Caki2 (cell line): ENCODE data around the gene MBTPS1. TPM values are rescaled to one million over a fixed set of nuclear protein-coding genes. Genes with fewer than 3 reads are reported as not detected.
A peak's percentile ranks its signal among the peaks of the same experiment; 100 is the strongest.
"Not testable (repeated sequence)": the region's sequence is repeated elsewhere in the genome, so short reads cannot be mapped to it uniquely, and the experiment has no call there.

ENCODE experiments used
- DNase-seq: peaks from one replicate; pipeline ENCODE4 v3.0.0-alpha.2; 2015; ENCODE audit warnings: low read depth
- in situ Hi-C: cut with HindIII; loops from 2 replicates; pipeline ENCODE4 v1.10.0; 2016; ENCODE audit warnings: low sequenced_read_pairs, low pct_unique_long_range_greater_than_20kb, mixed read lengths
- total RNA-seq: library from RNA; depleted of rRNA; stranded (reverse); fragments of >200 nt; shearing (Covaris generic); gene quantifications from 2 replicates; pipeline ENCODE4 v1.2.3, GENCODE V29; 2014; ENCODE audit warnings: low replicate concordance

Gene MBTPS1
- total RNA-seq, 1 experiment from 2014 or later = 103 TPM

GRCh38 chr16:84138824-84139627 is 22.3 kb upstream of the MBTPS1 start:
- DNase-seq = peak; percentile 27
- in situ Hi-C loops = no loop called here

- in situ Hi-C loops = no loop called here
- no peak for DNase-seq
Measured at GRCh38 chr16:84138500-84138823, 21.7 kb upstream of the MBTPS1 start.

- no peak for DNase-seq
- in situ Hi-C loops = no loop called here
Measured at GRCh38 chr16:84137769-84138357, 21.1 kb upstream of the MBTPS1 start.

GRCh38 chr16:84137287-84137686 is 20.5 kb upstream of the MBTPS1 start:
- in situ Hi-C loops = no loop called here

GRCh38 chr16:84136331-84137125 is 19.8 kb upstream of the MBTPS1 start:
- no peak for DNase-seq
- in situ Hi-C loops = no loop called here

More at GRCh38 chr16:84137287-84137686, 20.5 kb upstream of the MBTPS1 start:
- no peak for DNase-seq

- DNase-seq = no peak
- in situ Hi-C loops = no loop called here
Measured at GRCh38 chr16:84132527-84133285, 16.0 kb upstream of the MBTPS1 start.

- DNase-seq = no peak
- in situ Hi-C loops = no loop called here
Measured at GRCh38 chr16:84131117-84131516, 14.4 kb upstream of the MBTPS1 start.

- no peak for DNase-seq
- in situ Hi-C loops = no loop called here
Measured at GRCh38 chr16:84124257-84125073, 7.7 kb upstream of the MBTPS1 start.

- in situ Hi-C loops = no loop called here
- DNase-seq = no peak
Measured at GRCh38 chr16:84121007-84121406, 4.3 kb upstream of the MBTPS1 start.

GRCh38 chr16:84120023-84120422 is 3.3 kb upstream of the MBTPS1 start:
- in situ Hi-C loops = no loop called here

GRCh38 chr16:84119368-84119767 is 2.6 kb upstream of the MBTPS1 start:
- no peak for DNase-seq
- in situ Hi-C loops = no loop called here

More at GRCh38 chr16:84120023-84120422, 3.3 kb upstream of the MBTPS1 start:
- no peak for DNase-seq

GRCh38 chr16:84118315-84118714 is 1.6 kb upstream of the MBTPS1 start:
- DNase-seq, in situ Hi-C loops: not testable (repeated sequence)

GRCh38 chr16:84117494-84117843 is 727 bp upstream of the MBTPS1 start:
- no peak for DNase-seq
- in situ Hi-C loops = no loop called here

- in situ Hi-C loops = no loop called here
- peak; percentile 6 for DNase-seq
Measured at GRCh38 chr16:84115919-84116719, 623 bp downstream of the MBTPS1 start.

- in situ Hi-C loops = not testable (repeated sequence)
Measured at GRCh38 chr16:84111949-84112348, 4.8 kb downstream of the MBTPS1 start.

GRCh38 chr16:84111525-84111924 is 5.2 kb downstream of the MBTPS1 start:
- in situ Hi-C loops = no loop called here
- DNase-seq = no peak

More at GRCh38 chr16:84111949-84112348, 4.8 kb downstream of the MBTPS1 start:
- DNase-seq = not testable (repeated sequence)

GRCh38 chr16:84110527-84110926 is 6.2 kb downstream of the MBTPS1 start:
- DNase-seq = no peak
- in situ Hi-C loops = no loop called here
